ENCODE results near the gene EXOC2. TPM values are rescaled to one million over a fixed set of nuclear protein-coding genes. Genes with fewer than 3 reads are reported as not detected.

EXOC2 gene
- total RNA-seq, 2 experiments from 2014 or later: 29.9 to 30.2 TPM

DNA sequence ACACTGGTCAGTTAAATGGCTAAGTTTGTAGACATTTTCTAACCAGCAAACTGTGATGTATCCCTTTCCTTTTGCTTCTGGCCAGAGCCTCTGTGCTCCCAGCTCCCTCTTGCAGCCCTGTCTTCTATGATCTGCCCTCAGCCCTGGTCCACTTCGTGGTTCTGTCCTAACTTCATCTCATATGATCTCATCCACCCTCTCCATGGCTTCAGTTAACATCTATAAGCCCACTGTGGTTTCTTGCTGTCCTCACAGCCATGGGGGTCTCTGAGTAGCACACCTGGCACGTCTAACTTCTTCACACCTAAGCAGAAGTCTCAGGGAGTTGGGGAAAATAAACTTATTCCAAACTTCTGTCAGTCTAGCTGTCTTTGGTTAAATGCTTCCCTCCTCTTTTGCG lies 219.6 kb downstream of the EXOC2 start:
- intact Hi-C loops (cut with micrococcal nuclease): no loop called here
- ChIA-PET POLR2A (interaction anchor here (0.7 to 29.9 kb wide), 9 partner anchors 12 to 74 kb away, joined by 3 to 853 read pairs (median 10); partner anchors contain the start of gene IRF4), CTCF (interaction anchor here (1.3 to 1.7 kb wide), 2 partner anchors 13 to 16 kb away, joined by 3 to 5 read pairs; no protein-coding TSS in a partner anchor)

DNA sequence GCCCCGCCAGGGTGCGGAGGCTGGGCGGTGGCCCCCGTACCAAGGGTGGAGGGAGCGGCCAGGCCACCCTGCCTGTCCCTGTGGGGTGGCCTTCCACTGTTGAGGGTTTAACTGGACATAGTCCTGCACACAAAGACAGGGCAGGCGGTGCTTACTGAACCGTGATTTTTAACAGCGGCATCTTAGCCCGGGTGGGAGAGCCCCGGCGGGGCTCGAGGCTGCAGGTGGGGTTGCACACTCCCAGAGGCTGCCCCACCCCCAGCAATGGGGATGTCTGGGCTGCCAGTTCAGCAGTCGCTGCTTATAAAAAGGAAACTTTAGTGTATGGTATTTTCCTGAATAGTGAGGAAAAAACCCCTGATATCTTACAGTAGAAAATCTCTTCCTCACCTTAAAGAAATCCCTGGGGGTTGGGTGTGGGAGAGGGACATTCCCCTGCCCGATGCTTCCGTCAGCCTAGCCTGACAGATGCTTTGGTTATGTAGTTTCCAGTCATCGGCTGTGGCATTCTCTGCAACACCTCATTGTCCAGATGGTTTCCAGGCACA lies 222.0 kb downstream of the EXOC2 start:
- DNase-seq (no peak), ATAC-seq (no peak)
- H3K4me3 Mint-ChIP-seq: no peak overlapping the region
- H3K9me3 Mint-ChIP-seq: no peaks in the 10 kb centered on the region
- H3K4me1 Mint-ChIP-seq (ENCODE audit: low read depth): peaks cover 51% of the 10 kb centered on the region
- TF ChIP-seq, protein P1, sequence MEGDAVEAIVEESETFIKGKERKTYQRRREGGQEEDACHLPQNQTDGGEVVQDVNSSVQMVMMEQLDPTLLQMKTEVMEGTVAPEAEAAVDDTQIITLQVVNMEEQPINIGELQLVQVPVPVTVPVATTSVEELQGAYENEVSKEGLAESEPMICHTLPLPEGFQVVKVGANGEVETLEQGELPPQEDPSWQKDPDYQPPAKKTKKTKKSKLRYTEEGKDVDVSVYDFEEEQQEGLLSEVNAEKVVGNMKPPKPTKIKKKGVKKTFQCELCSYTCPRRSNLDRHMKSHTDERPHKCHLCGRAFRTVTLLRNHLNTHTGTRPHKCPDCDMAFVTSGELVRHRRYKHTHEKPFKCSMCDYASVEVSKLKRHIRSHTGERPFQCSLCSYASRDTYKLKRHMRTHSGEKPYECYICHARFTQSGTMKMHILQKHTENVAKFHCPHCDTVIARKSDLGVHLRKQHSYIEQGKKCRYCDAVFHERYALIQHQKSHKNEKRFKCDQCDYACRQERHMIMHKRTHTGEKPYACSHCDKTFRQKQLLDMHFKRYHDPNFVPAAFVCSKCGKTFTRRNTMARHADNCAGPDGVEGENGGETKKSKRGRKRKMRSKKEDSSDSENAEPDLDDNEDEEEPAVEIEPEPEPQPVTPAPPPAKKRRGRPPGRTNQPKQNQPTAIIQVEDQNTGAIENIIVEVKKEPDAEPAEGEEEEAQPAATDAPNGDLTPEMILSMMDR (IDR thresholded peaks at IDR 0.05): no peak
- no peaks in the 10 kb centered on the region for H3K36me3 Mint-ChIP-seq (ENCODE audit: low read depth)
- ChIA-PET POLR2A (interaction anchor here (2.3 to 29.9 kb wide), 2 partner anchors 14 to 68 kb away, joined by 11 to 853 read pairs; partner anchors contain the start of gene IRF4), CTCF (interaction anchor here (1.1 kb wide), 1 partner anchor 36 kb away, joined by 3 read pairs; no protein-coding TSS in a partner anchor)
- no peak overlapping the region for H3K27ac Mint-ChIP-seq
- intact Hi-C loops (cut with micrococcal nuclease): no loop called here
- H3K27me3 Mint-ChIP-seq: peaks cover 3% of the 10 kb centered on the region

More for the DNA sequence above, 219.6 kb downstream of the EXOC2 start:
- Mint-ChIP-seq H3K36me3 (ENCODE audit: low read depth) (peaks cover 2% of the 10 kb centered on the region), H3K4me1 (ENCODE audit: low read depth) (peaks cover 61% of the 10 kb centered on the region), H3K4me3 (no peak overlapping the region), H3K27me3 (no peaks in the 10 kb centered on the region), H3K27ac (no peak overlapping the region), H3K9me3 (no peaks in the 10 kb centered on the region)
- TF ChIP-seq, protein P1 (IDR thresholded peaks at IDR 0.05): no peak
- no peak for ATAC-seq
- DNase-seq: no peak

DNA sequence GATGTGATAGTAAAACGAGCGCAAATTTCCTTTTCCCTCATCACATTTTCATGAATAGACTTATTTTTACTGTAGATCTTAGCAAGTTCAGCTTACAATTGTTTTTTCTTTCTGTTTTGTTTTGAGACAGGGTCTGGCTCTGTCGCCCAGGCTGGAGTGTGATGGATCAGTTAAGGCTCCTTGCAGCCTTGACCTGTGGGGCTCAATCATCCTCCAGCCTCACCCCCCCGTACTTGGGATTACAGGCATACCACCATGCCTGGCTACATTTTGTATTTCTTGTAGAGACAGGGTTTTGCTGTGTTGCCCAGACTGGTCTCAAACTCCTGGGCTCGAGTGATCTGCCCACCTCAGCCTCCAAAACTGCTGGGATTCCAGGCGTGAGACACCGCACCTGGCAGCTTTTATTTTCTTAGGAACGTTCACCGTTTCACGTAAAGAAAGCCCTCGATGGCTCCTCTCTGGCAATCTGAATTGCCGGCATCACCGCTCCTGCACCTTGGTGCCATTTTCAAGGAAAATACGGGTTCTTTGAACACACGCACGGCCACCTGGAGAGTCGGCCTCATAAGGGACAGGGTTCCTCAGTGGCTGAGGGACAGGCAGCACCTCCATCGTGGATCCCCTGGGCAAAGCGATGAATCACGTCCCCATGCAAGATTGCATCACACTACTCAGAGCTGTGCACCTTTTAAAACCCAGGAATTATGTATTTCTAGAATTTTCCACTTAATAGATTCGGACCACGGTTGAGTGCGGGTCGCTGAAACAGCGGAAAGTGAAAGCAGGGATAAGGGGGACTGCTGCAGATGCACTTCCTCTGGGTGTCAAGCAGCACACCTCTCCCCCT lies 222.7 kb downstream of the EXOC2 start:
- H3K4me3 Mint-ChIP-seq: no peak overlapping the region
- POLR2A ChIA-PET: no interaction called here
- TF ChIP-seq, protein P1 (IDR thresholded peaks at IDR 0.05): no peak
- H3K36me3 Mint-ChIP-seq (ENCODE audit: low read depth): no peaks in the 10 kb centered on the region
- ATAC-seq: no peak
- H3K27ac Mint-ChIP-seq: no peak overlapping the region
- CTCF ChIA-PET: no interaction called here
- no peaks in the 10 kb centered on the region for H3K9me3 Mint-ChIP-seq
- intact Hi-C loops (cut with micrococcal nuclease): no loop called here
- no peak for DNase-seq
- peaks cover 6% of the 10 kb centered on the region for H3K27me3 Mint-ChIP-seq
- peaks cover 47% of the 10 kb centered on the region for H3K4me1 Mint-ChIP-seq (ENCODE audit: low read depth)

DNA sequence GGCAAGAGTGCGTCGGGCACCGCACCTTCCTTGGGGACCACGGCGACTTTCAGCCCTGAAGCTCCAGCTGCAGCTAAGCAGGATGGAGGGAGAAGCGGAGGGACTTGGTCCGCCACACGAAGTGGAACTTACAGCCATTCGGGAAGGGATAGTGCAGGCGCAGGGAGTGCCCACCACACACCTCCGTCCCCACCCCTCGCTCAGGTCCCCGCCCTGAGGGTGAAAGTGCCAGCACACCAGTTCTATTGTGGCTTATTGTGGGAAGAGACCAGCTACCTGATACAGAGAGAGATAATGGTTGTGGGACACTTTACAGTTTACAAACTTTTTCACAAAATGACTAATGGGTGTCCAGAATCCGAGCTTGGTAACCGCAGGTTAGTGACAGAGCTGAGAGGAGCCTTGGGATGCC lies 225.3 kb downstream of the EXOC2 start:
- peaks cover 6% of the 10 kb centered on the region for H3K27me3 Mint-ChIP-seq
- no peak overlapping the region for H3K4me3 Mint-ChIP-seq
- intact Hi-C loops (cut with micrococcal nuclease): no loop called here
- ChIA-PET CTCF (no interaction called here), POLR2A (interaction anchor here (1.0 to 1.7 kb wide), 2 partner anchors 64 to 75 kb away, joined by 6 to 8 read pairs; no protein-coding TSS in a partner anchor)
- H3K4me1 Mint-ChIP-seq (ENCODE audit: low read depth): peaks cover 21% of the 10 kb centered on the region
- no peaks in the 10 kb centered on the region for H3K9me3 Mint-ChIP-seq
- H3K27ac Mint-ChIP-seq: no peak overlapping the region
- no peak for DNase-seq
- no peaks in the 10 kb centered on the region for H3K36me3 Mint-ChIP-seq (ENCODE audit: low read depth)
- TF ChIP-seq, protein P1 (IDR thresholded peaks at IDR 0.05): no peak
- ATAC-seq: peak; percentile 58

DNA sequence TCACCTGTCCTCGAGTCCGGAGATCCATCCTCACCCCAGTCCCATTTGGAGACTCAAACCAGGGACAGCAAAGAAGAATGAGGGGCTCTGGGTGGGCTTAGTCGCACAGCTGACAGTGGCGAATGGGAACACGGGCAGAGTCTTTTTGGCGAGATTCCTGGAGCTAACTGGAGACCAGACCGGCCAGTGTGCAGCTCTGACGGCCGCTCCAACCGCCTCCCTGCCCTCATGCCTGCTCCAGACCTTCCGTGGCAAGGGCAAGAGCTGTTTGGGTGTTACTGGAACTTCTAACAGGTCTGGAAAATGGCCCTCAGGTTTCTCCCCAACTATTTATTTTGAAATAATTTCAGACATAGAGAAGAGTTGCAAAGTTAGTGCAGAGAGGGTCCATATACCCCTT lies 225.8 kb downstream of the EXOC2 start:
- H3K27ac Mint-ChIP-seq: no peak overlapping the region
- ChIA-PET CTCF (no interaction called here), POLR2A (interaction anchor here (1.0 to 1.7 kb wide), 2 partner anchors 63 to 75 kb away, joined by 6 to 8 read pairs; no protein-coding TSS in a partner anchor)
- TF ChIP-seq, protein P1 (IDR thresholded peaks at IDR 0.05): no peak
- no peaks in the 10 kb centered on the region for H3K9me3 Mint-ChIP-seq
- no peak overlapping the region for H3K4me3 Mint-ChIP-seq
- peaks cover 21% of the 10 kb centered on the region for H3K4me1 Mint-ChIP-seq (ENCODE audit: low read depth)
- H3K27me3 Mint-ChIP-seq: peaks cover 6% of the 10 kb centered on the region
- ATAC-seq (no peak), DNase-seq (no peak)
- intact Hi-C loops (cut with micrococcal nuclease): no loop called here
- H3K36me3 Mint-ChIP-seq (ENCODE audit: low read depth): no peaks in the 10 kb centered on the region

Data from activated CD8-positive, alpha-beta T cell treated with anti-CD3 and anti-CD28 coated beads for 36 hours (primary cell).